Umbilical cord (tissue), 2 donors: ENCODE results near the gene TAAR9. TPM values are rescaled to one million over a fixed set of nuclear protein-coding genes. Genes with fewer than 3 reads are reported as not detected.
"Not testable (repeated sequence)": the region's sequence is repeated elsewhere in the genome, so short reads cannot be mapped to it uniquely, and the experiment has no call there.

Experiments used
- DNase-seq: peaks from one replicate; pipeline ENCODE4 v3.0.0-alpha.2; 2015; ENCODE audit warnings: low spot score
- total RNA-seq: library from RNA; depleted of rRNA; stranded (reverse); fragments of >200 nt; gene quantifications from one replicate; pipeline ENCODE4 v1.2.3, GENCODE V29; 2014; ENCODE audit warnings: low replicate concordance; ENCODE audit not compliant: insufficient read depth

Gene TAAR9
- total RNA-seq, 1 donor from 2014 or later, result not detected

- no peak for DNase-seq
Measured at GRCh38 chr6:132515386-132515785, 22.7 kb upstream of the TAAR9 start.

DNA sequence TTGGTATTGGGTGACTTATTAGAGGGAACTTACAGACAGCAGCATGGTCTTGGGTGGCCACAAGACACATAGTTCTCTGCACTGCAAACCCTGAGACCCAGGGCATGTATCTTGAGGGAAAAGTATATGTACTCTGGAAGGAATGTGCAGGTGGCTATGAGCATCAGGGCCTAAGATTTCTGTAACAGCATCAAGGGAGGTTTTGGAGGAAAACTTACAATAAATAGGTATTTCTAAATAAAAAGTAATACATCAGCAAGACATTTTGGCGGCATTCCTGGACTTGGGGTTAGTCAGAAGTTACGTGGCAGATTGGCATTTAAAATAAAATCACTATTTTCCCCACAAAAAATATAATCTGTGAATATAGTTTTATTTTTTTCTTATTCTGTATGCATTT lies 17.1 kb upstream of the TAAR9 start:
- no peak for DNase-seq

GRCh38 chr6:132524646-132525045 lies 13.4 kb upstream of the TAAR9 start:
- no peak for DNase-seq

DNA sequence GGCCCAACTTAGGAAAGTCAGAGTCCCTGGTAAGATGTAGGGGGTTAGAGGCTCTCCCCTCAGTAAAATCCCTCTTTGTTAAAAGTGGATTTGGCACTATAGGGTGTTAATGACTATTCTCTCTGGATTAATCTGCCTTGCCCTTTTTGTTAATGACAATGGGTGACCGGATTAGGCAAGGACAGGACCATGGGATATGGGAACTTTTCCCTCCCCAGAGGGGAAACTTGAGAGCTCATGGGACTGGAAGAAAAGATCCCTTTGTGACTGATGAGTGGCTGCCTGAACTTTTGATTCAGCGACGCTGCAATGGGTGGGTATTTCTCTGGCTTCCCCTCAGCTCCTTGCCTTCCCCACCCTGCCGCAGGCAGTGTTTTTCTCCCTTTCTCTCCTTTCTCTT lies 12.2 kb upstream of the TAAR9 start:
- no peak for DNase-seq

DNA sequence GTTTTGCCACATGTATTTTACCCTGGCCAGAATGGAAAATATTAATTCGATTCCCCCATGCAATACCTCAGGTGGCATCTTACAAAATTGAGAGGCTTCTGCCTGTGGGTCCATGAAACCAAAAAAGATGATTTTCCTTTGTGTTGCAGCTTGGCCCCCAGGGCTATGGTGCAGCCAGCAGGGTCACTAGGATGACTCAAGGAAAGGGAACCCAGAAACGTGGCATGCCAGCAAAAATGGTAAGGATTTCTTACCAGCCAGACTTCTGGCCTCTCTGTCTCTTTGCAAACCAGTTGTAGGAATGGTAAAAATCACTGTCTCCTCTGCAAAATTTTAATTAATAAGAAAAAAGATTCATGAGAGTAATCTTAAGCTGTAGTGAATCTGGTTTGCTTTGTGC lies 11.6 kb upstream of the TAAR9 start:
- no peak for DNase-seq

GRCh38 chr6:132527791-132528190 lies 10.3 kb upstream of the TAAR9 start:
- no peak for DNase-seq

GRCh38 chr6:132530293-132530974 lies 7.6 kb upstream of the TAAR9 start:
- DNase-seq, result peak; percentile 55

- DNase-seq, result not testable (repeated sequence)
Measured at GRCh38 chr6:132534546-132534945, 3.5 kb upstream of the TAAR9 start.

GRCh38 chr6:132537145-132537544 lies 932 bp upstream of the TAAR9 start:
- no peak for DNase-seq

DNA sequence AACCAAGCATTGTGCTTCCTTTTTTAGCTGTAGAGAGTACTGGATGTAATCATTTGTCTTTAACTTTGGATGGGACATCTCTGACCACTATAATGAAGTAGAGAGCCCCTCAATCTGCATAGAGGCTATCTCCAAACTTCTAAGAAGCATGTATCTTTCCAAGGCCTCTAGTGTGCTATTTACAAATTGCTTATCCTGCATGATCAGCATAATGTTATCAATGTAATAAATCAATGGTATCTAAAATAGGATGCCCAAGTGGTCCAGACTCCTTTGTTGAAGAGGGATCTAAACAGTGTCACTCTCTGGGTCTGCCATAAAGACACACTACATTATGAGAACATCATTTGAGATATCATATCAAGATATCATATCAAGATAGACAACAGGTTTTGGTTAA lies 6.7 kb downstream of the TAAR9 start:
- DNase-seq, result no peak

DNA sequence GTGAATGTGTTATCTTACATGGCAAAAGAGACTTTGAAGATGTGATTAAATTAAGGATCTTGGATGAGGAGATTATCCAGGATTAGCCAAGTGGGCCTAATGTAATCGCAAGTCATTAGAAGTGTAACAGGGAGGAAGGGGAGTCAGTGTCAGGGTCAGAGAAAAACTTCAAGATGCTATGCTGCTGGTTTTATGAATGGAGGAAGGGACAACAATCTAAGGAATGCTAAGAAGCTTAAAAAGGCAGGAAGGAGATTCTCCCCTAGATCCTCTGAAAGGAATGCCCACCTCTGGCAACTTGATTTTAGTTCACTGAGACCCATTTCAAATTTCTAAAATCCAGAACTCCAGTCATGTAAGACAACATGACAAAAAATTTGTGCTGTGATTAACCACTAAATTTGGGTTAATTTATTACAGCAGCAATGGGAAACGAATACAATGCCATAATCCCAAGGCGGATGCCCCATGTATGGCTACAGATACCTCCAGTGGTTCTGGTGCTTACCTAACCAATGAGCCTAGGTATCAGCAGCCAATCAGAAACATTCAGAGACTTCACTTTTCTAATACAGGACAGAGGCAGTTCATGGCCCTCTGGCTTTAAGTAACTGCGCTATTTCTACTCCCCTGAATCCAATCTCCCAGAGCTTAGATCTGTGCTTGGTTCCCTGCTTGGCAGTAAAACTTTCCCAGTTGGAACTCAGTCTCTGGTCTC lies 10.8 kb downstream of the TAAR9 start:
- DNase-seq, result no peak

GRCh38 chr6:132551214-132551613 lies 13.1 kb downstream of the TAAR9 start:
- DNase-seq, result no peak

DNA sequence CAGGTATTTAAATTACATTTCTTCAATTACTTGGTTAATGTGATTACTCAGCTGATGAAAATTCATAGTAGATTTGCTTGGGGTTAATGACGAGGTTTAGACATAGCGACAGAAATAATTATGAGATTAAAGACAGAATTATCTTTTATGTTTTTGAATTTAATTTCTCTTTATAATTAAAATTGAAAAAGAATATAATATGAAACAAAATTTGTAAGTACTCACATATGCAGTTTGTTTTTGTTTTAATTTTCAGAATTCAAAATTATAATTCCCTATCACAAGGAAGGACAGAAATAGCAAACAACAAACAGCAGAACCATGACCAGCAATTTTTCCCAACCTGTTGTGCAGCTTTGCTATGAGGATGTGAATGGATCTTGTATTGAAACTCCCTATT lies 14.3 kb downstream of the TAAR9 start, which contains the start of gene TAAR8:
TAAR8 (plus strand) TSS at position 301 of the 400 bp plus-strand sequence; CDS start at position 322, 21 bp downstream.
- no peak for DNase-seq

DNA sequence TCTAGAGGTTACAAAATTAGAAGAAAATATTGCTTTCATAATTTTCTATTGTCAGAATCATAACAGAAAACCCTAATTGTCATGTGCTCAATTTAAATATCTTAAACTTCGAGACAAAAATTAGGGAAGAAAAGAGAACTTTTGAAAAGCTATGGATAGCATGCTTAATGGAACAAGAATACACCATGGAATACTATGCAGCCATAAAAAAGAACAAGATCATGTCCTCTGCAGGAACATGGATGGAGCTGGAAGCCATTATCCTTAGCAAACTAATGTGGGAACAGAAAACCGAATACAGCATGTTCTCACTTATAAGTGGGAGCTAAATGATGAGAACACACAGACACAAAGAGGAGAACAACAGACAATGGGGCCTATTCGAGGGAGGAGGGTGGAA lies 22.0 kb downstream of the TAAR9 start:
- DNase-seq, result not testable (repeated sequence)

GRCh38 chr6:132566404-132566803 lies 28.3 kb downstream of the TAAR9 start:
- no peak for DNase-seq

- DNase-seq, result no peak
Measured at GRCh38 chr6:132567566-132567965, 29.5 kb downstream of the TAAR9 start.

DNA sequence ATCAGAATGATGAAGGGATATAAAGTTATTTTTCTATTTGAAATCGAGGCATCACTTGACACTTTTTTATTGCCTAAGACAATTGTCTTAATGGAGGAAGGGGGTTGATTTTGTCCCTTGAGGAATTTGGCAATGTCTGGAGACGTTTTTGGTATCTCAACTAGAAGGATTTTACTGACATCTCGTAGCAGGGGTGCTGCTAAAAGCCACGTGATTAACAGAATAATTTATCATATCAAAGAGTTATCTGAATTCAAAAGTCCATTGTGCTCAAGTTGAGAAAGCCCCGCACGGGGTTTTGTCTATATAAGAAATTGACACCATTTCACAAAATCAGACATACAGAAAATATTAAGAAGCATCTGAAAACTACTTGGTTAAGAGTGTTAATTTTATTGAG lies 30.5 kb downstream of the TAAR9 start:
- no peak for DNase-seq

DNA sequence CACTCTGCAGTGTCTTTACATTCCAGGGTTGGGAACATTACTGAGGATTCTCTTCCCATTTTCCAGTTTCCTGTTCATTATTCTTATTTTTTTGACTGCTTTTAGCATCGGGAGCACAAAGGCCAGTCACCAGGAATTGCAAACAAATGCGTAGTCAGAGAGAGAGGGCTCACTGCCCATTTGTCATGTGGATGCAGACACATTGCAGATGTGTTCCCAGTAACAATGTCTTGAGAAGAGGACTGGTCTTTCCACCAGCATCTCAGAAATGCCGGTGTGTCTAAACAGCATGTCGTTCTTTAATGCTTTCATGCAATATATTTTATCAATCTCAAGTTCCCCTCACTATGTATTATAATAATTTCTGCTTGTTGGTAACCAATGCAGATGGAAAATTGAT lies 31.1 kb downstream of the TAAR9 start:
- DNase-seq, result no peak

DNA sequence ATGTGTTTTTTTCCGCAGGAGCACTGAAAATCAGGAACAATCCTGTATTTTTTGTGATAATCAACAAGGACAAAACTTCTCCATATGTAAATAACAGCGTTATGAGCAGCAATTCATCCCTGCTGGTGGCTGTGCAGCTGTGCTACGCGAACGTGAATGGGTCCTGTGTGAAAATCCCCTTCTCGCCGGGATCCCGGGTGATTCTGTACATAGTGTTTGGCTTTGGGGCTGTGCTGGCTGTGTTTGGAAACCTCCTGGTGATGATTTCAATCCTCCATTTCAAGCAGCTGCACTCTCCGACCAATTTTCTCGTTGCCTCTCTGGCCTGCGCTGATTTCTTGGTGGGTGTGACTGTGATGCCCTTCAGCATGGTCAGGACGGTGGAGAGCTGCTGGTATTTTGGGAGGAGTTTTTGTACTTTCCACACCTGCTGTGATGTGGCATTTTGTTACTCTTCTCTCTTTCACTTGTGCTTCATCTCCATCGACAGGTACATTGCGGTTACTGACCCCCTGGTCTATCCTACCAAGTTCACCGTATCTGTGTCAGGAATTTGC lies 32.2 kb downstream of the TAAR9 start, which contains the start of gene TAAR6:
TAAR6 (plus strand) TSS at position 102 of the 557 bp plus-strand sequence; CDS start at position 102, 0 bp downstream.
- no peak for DNase-seq

- no peak for DNase-seq
Measured at GRCh38 chr6:132571774-132572173, 33.7 kb downstream of the TAAR9 start.

GRCh38 chr6:132584698-132585097 lies 46.6 kb downstream of the TAAR9 start:
- no peak for DNase-seq

DNA sequence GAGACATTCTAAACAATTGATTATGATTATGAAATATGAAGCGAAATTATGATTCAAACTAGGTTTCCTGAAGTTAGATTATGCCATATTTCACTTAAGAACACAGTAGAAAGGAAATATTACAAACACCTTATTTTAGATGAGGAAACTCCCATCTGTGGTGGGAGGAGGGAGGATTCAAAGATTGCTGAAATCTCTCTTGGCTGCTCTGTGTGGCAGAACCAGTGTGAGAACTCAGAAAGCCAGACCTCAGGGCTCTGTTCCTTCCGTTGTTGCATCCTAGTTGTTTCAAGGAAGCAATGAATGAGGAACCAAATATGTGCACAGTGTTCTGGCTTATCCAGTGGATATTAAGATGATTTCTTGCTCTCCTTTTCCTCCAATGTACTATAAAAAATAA lies 49.3 kb downstream of the TAAR9 start:
- no peak for DNase-seq
